GM12891 (cell line): ENCODE measurements around the gene FASTKD3.

Experiments used
- POLR2AphosphoS5 ChIP-seq: IDR thresholded peaks from 2 replicates; pipeline ENCODE4 v1.6.1; 2011; ENCODE audit warnings: low read depth, low read length, control low read depth
- TAF1 ChIP-seq: IDR thresholded peaks from 2 replicates; pipeline ENCODE4 v1.6.1; 2011; ENCODE audit warnings: low read depth, low read length, control low read depth

- TF ChIP-seq TAF1 (no peak), POLR2AphosphoS5 (no peak)
Observed at GRCh38 chr5:7917130-7918123, 48.6 kb upstream of the FASTKD3 start.
